Glutamatergic neuron (in vitro differentiated cells): Measurements from ENCODE around the gene NEO1. TPM values are rescaled to one million over a fixed set of nuclear protein-coding genes. Genes with fewer than 3 reads are reported as not detected.

Source experiments
- DNase-seq: peaks from one replicate; pipeline ENCODE4 v3.0.0; 2022
- H3K27ac Mint-ChIP-seq: one replicate; pipeline ENCODE4 v1.8.0; 2020; ENCODE audit warnings: mild to moderate bottlenecking, mixed read lengths, inconsistent platforms; ENCODE audit not compliant: unreplicated experiment
- H3K27me3 Mint-ChIP-seq: one replicate; pipeline ENCODE4 v1.8.0; 2020; ENCODE audit warnings: mild to moderate bottlenecking, moderate library complexity, mixed read lengths, inconsistent platforms; ENCODE audit not compliant: unreplicated experiment
- H3K36me3 Mint-ChIP-seq: one replicate; pipeline ENCODE4 v1.8.0; 2020; ENCODE audit warnings: mild to moderate bottlenecking, mixed read lengths, inconsistent platforms; ENCODE audit not compliant: unreplicated experiment
- H3K4me1 Mint-ChIP-seq: one replicate; pipeline ENCODE4 v1.8.0; 2020; ENCODE audit warnings: mild to moderate bottlenecking, low read depth, mixed read lengths, inconsistent platforms; ENCODE audit not compliant: unreplicated experiment
- H3K4me3 Mint-ChIP-seq: one replicate; pipeline ENCODE4 v1.8.0; 2020; ENCODE audit warnings: mild to moderate bottlenecking, mixed read lengths, inconsistent platforms; ENCODE audit not compliant: unreplicated experiment
- H3K9me3 Mint-ChIP-seq: one replicate; pipeline ENCODE4 v1.8.0; 2020; ENCODE audit warnings: mild to moderate bottlenecking, moderate library complexity, mixed read lengths, inconsistent platforms; ENCODE audit not compliant: unreplicated experiment
- total RNA-seq: library from RNA; stranded (reverse); fragmentation: NEBNext Ultra II Directional; extraction: Animal tissue kit (Norgen Biotek cat#: 25700); gene quantifications from one replicate; pipeline ENCODE4 v1.2.1, GENCODE V29; 2021; ENCODE audit not compliant: unreplicated experiment
- TF ChIP-seq, protein P1 (sequence below): fragments of 200-600 bp; sonication (generic); IDR thresholded peaks from one replicate; pipeline ENCODE4 v1.5.0; 2021; ENCODE audit not compliant: partially characterized antibody, unreplicated experiment

NEO1 gene
- total RNA-seq, 1 donor from 2014 or later, result 157 TPM

DNA sequence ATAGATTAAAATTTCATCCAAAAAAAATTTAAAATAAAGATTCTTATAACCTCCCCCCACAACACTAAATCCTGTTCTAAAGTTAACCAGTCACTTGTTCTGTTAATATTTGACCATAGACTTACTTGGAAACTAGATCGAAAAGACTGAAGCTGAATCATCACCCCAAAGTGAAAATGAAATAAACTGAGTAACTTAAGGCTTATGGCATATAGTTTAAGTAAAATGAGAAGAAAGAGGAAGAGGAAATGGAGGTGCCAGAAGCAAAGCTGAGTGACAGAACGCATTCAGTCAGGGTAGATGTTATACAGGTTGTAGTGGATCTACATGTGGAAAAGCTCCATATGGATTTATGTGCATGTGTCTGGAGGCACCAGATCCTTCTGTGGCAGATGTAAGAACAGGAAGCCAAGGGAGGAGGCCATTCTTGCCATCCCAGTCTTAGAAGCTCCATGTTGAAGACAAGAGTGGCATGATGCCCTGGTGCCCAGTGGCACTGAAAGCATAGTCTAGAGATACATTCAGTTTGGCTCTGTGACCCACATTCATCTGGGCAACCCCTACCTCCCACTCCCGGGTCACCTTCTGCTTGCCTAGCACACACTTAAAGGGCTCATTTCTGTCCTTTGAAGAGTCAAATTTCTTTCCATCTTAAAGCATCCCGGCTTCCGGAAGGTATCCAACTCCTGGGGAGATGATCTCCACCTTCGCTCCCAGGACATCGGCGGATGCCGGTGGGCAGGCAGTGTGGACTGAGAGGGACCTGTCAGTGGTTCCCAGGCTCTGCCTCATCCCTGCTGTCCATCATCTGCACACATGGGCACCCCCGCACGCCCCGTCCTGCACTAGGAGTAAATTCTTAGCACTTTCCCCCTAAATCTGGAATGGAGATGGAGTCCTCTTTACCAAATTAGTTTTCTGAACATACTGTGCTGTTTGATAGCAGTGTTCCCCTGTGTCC is 90.8 kb downstream of the NEO1 start:
- H3K27ac Mint-ChIP-seq, result no peak overlapping the region
- peaks cover 2% of the 10 kb centered on the region for H3K4me1 Mint-ChIP-seq
- H3K27me3 Mint-ChIP-seq, result no peaks in the 10 kb centered on the region
- peaks cover 2% of the 10 kb centered on the region for H3K36me3 Mint-ChIP-seq
- no peak for DNase-seq
- H3K4me3 Mint-ChIP-seq, result no peak overlapping the region
- peaks cover 2% of the 10 kb centered on the region for H3K9me3 Mint-ChIP-seq
- TF ChIP-seq, protein P1, sequence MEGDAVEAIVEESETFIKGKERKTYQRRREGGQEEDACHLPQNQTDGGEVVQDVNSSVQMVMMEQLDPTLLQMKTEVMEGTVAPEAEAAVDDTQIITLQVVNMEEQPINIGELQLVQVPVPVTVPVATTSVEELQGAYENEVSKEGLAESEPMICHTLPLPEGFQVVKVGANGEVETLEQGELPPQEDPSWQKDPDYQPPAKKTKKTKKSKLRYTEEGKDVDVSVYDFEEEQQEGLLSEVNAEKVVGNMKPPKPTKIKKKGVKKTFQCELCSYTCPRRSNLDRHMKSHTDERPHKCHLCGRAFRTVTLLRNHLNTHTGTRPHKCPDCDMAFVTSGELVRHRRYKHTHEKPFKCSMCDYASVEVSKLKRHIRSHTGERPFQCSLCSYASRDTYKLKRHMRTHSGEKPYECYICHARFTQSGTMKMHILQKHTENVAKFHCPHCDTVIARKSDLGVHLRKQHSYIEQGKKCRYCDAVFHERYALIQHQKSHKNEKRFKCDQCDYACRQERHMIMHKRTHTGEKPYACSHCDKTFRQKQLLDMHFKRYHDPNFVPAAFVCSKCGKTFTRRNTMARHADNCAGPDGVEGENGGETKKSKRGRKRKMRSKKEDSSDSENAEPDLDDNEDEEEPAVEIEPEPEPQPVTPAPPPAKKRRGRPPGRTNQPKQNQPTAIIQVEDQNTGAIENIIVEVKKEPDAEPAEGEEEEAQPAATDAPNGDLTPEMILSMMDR, result no peak

DNA sequence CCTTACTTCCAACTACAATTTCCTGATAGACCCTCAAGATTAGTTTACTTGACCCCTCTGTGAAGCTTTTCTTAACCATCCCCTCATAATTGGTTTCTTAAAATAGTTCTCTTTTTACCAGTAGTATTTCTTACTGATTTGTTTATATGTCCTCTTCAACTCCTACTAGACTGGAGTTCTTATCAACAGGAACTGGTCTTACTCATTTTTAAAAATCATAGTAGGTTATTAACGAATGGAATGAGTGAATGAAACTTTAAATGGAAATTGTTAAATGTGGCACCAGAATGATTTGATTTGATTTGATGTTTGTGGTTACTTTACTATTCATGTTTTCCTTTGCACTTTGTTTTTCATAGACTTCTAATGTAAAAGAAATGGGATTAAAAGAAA is 91.5 kb downstream of the NEO1 start:
- H3K9me3 Mint-ChIP-seq, result peaks cover 2% of the 10 kb centered on the region
- TF ChIP-seq, protein P1, result no peak
- peaks cover 2% of the 10 kb centered on the region for H3K4me1 Mint-ChIP-seq
- H3K4me3 Mint-ChIP-seq, result no peak overlapping the region
- no peaks in the 10 kb centered on the region for H3K36me3 Mint-ChIP-seq
- DNase-seq, result no peak
- H3K27ac Mint-ChIP-seq, result no peak overlapping the region
- no peaks in the 10 kb centered on the region for H3K27me3 Mint-ChIP-seq

DNA sequence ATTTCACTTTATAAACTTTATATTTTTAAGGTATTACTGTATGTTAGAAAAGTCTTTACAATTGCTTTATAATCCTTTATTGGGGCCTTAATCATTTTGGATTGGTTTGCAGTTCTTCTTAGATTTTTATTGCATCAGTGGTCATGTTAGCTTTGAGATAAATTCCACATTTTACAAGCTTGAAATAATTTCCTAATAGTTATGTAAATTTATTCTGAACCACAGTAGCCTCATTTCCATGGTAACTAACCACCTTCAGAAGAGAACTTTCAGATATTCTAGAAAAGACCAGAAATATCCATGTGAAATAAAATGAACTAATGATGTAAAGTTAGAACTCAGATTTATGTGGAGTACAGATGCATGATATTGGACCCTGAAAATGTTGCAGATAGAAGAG is 94.2 kb downstream of the NEO1 start:
- Mint-ChIP-seq H3K27me3 (no peaks in the 10 kb centered on the region), H3K4me1 (peaks cover 2% of the 10 kb centered on the region)

DNA sequence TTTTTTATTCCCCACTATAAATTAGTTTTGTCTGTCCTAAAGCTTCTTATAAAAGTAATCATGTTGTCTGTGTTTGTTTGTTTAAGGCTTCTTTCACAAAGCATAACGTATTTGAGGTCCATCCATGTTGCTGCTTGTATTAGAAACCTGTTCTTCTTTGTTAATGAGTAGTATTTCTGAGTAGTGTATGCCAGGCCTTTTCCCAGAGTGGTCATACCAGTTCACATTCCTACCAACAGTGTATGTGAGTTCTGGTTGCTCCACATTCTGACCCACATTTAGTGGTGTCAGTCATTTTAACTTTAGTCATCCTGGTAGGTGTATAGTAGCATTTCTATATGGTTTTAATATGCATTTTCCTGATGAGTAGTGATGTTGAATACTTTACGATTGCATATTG is 98.6 kb downstream of the NEO1 start:
- Mint-ChIP-seq H3K27me3 (no peaks in the 10 kb centered on the region), H3K4me3 (no peak overlapping the region), H3K36me3 (peaks cover 30% of the 10 kb centered on the region), H3K4me1 (peaks cover 2% of the 10 kb centered on the region), H3K27ac (no peak overlapping the region), H3K9me3 (no peaks in the 10 kb centered on the region)
- no peak for DNase-seq
- TF ChIP-seq, protein P1, result no peak

More for the DNA sequence above, 94.2 kb downstream of the NEO1 start:
- Mint-ChIP-seq H3K36me3 (peaks cover 8% of the 10 kb centered on the region), H3K9me3 (peaks cover 2% of the 10 kb centered on the region), H3K4me3 (no peak overlapping the region), H3K27ac (no peak overlapping the region)
- TF ChIP-seq, protein P1, result no peak
- no peak for DNase-seq

DNA sequence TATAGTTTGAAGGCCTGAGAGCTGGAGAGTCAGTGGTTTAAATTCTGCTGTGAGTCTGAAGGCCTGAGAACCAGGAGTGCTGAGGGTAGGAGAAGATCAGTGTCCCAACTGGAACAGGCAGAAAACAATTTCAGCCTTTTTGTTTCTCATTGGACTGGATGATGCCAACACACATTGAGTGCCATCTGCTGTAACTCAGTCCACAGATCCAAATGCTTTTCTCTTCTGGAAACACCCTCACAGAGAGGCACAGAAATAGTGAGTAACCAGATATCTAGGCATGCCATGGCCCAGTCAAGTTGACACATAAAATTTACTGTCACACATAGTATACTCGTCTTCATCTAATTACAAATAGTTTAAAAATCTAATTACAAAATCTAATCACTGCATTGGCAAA is 100.8 kb downstream of the NEO1 start:
- TF ChIP-seq, protein P1, result no peak
- H3K4me1 Mint-ChIP-seq, result no peaks in the 10 kb centered on the region
- H3K4me3 Mint-ChIP-seq, result no peak overlapping the region
- H3K36me3 Mint-ChIP-seq, result peaks cover 39% of the 10 kb centered on the region
- no peak overlapping the region for H3K27ac Mint-ChIP-seq
- DNase-seq, result no peak
- no peaks in the 10 kb centered on the region for H3K27me3 Mint-ChIP-seq
- no peaks in the 10 kb centered on the region for H3K9me3 Mint-ChIP-seq
